Measurements from ENCODE around the gene MX1.

GRCh38 chr21:41435706-41436105 is 9.7 kb downstream of the MX1 start:
- TF ChIP-seq CTCF (IDR thresholded peaks at IDR 0.05) (no peak), POLR2A (IDR thresholded peaks at IDR 0.05) (no peak)

Measured in body of pancreas (tissue), 4 donors.